Testis (tissue), 2 donors: ENCODE measurements around the gene PTEN.

Experiments used
- CTCF ChIP-seq, 3 experiments: fragments of 450-650 bp in 2 of 3; fragments of 200-600 bp in 1 of 3; sonication (generic) in 1 of 3; IDR thresholded peaks; one replicate each; pipeline ENCODE4 v1.5.1; 2016 to 2019; ENCODE audit warnings: antibody characterized with exemption in 3 of 3, mild to moderate bottlenecking in 2 of 3, moderate library complexity in 1 of 3
- POLR2A ChIP-seq: fragments of 450-650 bp; IDR thresholded peaks from one replicate; pipeline ENCODE4 v1.6.1; 2017; ENCODE audit warnings: antibody characterized with exemption, mild to moderate bottlenecking, moderate library complexity

- TF ChIP-seq POLR2A, result no peak
- no peak for TF ChIP-seq CTCF (IDR thresholded peaks at IDR 0.05)
Measured at GRCh38 chr10:87887146-87887545, 23.7 kb downstream of the PTEN start.
